HG02884 (cell line): Measurements from ENCODE around the gene C11orf68.
A peak's percentile ranks its signal among the peaks of the same experiment; 100 is the strongest.

ENCODE experiments used
- ATAC-seq: cut with Tn5 transposase; IDR thresholded peaks from one replicate; pipeline ENCODE4 v1.9.1; 2021; ENCODE audit warnings: mild to moderate bottlenecking, moderate library complexity; ENCODE audit not compliant: unreplicated experiment

C11orf68 gene

DNA sequence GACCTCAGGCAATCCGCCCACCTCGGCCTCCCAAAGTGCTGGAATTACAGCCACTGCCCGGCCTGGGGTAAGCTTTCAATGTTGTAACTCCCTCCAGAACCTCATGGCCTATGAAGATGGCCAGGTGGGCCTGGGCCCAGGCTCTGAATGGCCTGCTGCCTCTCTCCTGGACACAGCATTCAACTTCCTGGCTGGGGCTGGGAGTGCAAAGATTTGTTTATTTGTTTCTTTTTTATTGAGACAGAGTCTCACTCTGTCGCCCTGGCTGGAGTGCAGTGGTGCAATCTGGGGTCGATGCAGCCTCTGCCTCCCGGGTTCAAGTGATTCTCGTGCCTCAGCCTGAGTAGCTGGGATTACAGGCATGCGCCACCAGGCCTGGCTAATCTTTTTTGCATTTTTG is 25.9 kb upstream of the C11orf68 start:
- no peak for ATAC-seq

DNA sequence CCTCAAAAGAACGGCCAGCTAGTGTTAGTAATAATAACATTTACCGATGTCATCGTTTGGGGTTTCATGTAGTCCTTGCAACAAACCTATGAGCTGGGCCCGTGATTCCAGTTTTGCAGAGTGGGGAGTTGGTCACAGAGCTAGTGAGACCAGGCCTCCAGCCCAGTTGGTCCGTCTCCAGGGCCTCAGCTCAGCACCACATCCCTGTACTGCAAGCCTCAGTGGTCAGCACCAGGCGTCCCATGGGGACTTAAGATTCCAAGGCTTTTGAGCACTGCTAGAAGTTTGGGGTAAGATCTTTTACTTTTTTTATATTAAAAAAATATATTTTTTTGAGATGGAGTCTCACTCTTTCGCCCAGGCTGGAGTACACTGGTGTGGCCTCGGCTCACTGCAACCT is 25.3 kb upstream of the C11orf68 start:
- ATAC-seq, result no peak

DNA sequence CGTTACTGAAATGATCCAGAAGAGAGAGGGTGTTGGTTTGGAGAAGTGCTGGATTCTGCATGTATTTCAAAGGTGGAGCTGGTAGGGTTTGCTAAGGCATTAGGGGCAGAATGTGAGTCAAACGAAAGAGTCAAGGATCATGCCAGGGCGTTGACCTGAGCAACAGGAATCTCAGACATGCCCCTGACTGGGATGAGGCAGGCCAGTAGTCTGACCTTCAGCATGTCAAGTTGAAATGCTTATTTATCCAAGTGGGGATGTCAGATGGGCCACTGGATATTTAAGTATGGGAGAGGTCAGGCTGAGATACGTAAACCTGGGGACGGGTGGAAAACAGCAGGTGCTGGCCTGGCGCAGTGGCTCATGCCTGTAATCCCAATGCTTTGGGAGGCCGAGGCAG is 23.7 kb upstream of the C11orf68 start:
- no peak for ATAC-seq

DNA sequence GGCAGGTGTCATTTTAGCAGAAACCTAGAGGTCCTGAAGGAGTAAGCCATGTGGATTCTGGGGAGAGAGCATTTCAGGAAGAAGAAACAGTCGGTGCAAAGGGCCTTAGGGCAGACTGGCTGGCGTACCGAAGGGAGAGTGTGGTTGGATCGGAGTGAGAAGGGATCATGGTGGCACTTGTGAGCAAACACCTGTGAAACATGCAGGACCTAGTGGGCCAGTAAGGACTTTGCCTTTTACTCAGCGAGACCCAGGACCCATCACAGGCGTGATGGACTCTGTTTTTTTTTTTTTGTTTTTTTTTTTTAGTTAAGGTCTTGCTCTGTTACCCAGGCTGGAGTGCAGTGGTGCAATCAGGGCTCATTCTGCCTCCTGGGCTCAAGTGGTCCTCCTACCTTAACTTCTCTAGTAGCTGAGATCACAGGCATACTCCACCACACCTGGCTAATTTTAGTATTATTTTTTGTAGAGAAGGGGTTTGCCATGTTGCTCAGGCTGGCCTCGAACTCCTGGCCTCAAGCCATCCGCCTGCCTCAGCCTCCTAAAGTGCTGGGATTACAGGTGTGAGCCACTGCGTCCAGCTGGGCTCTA is 23.0 kb upstream of the C11orf68 start:
- ATAC-seq, result no peak

DNA sequence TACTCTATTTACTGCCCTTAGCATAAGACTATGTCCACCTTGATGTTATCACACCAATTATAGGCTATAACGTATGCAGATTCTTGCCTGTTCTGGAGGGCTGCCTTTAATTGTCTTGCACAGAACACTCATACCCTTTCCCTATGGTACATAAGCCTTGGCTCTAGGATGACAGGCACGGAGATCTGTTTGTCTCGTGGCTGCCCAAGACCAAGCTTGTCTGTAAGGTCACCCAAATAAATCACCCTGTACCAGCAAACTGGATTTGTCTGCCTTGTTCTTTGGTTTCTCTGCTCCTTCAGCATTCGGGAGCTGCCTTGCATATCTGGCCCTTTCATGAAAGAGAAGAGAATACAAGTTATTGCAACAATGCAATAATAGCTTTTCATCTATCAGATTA is 18.9 kb upstream of the C11orf68 start:
- ATAC-seq, result no peak

DNA sequence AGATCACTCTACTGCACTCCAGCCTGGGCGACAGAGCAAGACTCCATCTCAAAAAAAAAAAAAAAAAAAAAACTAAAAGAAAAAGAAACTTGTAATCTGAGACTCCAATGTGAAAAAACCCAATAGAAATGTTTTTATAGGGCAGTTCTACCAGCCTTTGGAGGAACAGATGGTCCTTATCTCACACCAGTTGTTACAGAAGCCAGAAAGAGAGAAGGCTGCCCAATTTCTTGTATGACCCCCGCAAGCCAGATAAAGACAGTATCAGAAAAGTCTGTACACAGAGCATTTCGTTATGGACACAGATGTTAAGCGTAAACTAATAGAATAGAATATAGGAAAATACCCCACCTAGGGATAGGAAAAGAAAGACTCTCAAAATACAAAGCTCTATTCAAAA is 15.2 kb upstream of the C11orf68 start:
- ATAC-seq, result no peak

DNA sequence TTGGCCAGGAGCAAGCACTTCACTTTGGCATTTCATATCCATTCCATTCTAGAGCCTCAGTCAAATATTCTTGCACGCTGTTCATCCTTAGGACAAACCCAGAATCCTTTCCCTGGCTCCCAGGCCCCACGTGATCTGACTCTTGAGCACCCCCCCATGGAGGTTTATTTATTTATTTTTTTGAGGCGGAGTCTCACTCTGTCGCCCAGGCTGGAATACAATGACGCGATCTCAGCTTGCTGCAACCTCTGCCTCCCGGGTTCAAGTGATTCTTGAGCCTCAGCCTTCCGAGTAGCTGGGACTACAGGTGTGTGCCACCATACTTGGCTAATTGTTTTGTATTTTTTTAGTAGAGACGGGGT is 13.7 kb upstream of the C11orf68 start:
- no peak for ATAC-seq

DNA sequence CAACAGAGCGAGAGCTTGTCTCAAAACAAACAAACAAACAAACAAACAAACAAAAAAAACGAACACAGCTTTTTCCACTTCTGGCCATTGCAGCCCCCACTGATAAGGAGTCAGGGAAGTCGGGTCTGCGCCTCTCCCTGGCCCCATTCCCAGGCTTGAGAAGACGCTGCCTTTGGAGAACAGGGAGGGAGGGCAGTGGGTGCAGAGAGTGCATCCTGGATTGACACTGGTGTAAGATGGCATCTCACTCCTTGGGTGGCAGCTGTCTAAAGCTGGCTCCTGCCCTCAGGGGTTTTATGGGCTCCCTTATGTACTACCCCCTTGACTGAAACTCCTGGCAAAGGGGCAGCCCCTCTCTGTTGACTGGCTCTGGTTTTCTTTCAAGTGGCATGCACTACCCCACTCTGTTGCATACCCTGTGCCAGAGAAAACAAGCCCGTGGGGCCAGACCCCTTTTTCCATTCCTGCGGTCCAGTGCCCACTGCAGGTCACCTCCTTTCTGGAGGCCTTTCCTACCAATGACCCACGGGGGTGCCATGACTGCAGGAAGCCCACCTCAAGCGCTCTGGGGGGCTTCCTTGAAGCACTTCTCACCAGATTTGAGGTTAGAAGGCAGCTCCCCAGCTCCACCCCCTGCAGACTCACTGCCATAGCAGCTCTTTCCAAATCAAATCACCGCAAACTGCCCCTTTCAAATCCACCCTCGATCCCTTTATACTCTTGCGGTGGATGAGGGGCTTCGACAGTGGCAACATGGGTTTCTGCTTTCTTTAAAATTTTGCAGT is 13.1 kb upstream of the C11orf68 start:
- ATAC-seq, result no peak

DNA sequence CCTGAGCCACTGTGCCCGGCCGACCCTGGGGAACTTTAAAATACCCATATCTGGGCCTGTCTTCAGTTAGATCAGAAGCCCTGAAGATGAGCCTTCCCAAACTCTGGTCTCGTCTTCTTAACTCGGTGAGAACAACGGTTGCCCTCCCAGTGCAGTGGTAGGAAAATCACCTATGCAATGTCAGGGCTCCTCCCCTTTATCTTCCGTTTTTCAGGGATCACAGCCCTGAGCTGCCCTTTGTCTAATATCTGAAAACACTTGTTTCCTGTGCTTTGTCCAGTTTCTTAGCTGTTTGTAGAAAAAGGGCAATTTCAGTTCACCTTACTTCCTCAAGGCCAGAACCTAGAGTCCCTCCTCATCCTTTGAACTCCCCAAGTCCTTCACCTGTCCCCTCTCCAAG is 9.8 kb upstream of the C11orf68 start:
- no peak for ATAC-seq

DNA sequence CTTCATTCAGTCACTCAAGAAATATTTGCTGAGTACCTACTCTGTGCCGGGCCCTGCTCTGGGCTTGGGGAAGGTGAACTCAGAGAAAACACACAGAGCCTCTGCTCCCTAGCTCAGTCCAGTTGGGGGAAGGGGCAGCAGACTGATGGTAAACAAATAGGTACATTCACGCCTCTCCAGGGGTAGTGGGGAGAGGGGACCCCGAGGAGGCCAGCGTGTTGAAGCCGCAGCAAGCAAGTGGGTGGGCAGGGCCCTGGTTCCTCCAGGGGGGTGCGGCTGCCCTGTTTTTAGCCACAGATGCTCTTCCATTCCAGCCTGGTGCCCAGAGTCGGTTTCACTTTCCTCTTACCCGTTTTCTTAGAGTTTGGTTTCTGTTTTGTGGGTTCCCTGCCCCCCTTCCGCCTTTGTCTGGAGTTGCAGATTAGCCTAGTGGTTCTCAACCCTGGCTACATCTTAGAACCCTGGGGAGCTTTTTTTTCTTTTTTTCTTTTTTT is 9.1 kb upstream of the C11orf68 start:
- ATAC-seq, result peak; percentile 52

DNA sequence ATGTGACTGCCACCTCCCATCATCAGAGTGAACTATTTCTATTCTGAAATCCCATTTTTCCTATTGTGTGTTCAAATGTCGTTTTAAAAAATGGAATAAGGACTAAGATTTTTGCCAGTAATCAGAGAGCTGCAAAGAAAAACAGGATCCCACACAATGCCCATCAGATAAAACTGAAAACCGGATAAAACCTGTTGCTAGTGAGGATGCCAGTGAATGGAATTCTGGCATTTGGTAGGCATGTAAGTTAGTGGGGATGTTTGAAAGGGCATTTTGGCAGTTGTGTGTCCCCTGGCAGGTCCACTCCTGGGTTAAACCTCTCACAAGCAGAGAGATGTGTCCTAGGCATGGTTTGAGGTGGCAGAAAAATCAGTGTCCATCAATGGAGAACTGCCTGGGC is 6.5 kb upstream of the C11orf68 start:
- no peak for ATAC-seq

DNA sequence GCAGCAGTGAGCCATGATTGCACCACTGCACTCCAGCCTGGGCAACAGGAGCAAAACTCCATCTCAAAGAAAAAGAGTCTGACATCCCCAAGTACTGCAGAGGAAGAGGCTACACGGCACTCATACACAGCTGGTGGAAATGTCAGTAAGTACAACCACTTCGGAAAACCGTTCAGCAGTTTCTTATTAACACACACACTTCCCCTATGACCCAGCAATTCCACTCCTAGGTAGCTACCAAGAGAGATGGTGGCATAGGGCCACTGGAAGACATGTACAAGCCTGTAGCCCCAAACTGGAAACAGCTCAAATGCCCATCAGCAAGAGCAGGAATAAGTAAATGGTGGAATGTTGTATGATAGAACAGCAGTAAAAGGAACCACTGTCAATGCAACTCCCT is 3.7 kb upstream of the C11orf68 start:
- no peak for ATAC-seq

DNA sequence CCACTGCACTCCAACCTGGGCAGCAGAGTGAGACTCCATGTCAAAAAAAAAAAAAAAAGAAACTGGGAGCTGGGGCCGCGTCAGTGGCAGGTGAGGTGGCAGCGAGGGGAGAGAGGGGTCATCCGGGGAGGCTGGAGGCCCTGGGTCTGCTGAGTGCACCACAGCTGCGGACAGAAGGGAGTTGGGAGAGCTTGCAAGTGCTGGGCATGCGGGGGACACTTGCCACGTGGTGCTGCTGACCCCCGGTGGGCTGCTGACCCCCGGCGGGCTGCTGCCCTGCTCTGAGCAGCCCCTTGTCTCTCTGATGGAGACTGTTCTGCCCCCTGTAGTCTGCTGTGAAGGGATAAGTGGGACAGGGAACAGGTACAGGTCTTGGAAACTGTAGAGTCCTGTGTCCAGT is 3.0 kb upstream of the C11orf68 start:
- no peak for ATAC-seq

DNA sequence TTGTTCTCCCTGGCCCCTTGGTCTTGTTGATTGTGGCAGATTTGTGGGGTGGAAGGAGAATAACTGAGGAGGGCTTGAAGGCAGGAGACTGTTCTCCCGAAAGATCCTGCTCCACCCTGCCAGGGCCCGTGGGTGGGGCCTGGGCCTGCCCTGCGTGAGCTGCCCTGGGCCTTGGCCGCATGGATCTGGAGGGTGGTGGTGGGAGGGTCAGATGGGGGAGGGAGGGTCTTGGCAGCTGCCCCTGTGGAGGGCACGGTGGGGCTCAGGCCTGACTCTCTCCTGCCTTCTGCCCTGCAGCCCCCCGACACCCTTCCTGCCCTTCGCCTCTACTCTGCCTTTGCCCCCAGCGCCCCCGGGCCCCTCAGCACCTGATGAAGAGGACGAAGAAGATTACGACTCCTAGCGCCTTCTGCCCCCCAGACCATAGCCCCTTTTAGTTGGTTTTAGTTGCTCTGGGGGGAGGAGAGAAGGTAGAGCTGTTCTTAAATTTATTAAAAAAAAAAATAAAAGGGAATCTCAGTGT is 2.2 kb upstream of the C11orf68 start:
- no peak for ATAC-seq

DNA sequence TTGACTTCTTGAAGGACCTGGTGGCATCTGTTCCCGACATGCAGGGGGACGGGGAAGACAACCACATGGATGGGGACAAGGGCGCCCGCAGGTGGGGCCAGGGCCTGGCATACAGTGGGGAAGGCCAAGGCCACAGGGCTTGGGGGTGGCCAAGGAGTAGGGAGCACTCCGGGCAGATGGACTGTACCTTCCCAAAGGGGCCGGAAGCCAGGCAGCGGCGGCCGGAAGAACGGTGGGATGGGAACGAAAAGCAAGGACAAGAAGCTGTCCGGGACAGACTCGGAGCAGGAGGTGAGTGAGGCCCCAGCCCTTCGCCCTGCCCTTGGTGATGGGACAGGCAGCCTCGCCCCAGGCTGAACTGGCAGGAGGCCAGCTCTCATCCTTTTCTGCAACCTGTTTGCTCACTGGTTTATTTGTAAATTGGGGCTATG is 1.5 kb upstream of the C11orf68 start:
- ATAC-seq, result no peak

DNA sequence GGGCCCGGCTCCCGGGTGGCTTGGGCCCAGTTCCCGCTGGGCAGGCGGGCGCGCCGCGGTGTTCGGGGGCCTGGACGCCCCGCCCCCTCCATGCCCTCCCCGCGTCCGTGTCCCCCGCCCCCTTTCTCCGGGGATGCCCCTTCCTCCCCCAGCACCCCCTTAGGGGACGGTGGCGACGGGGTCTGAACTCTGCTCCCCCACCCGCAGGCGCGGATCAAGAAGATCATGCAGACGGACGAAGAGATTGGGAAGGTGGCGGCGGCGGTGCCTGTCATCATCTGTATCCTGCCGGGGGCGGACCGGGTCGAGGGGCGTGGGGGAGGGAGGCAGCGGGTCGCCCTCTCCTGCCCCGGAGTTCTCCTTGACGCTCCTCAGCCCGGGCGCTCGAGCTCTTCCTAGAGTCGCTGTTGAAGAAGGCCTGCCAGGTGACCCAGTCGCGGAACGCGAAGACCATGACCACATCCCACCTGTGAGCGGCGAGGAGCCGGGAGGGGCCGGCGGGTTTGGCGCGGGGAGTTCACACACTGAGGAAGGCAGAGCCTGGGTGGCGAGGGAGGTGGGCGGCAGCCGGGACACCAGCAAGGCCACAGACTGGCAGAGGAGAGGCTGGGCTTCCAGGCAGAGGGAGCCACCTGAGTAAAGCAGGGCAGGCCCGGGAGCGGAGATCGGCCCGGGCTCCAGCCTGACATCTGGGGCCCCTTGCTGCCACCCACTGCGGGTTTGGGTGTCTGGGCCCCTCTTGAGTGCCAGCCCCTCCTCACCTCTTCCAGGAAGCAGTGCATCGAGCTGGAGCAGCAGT is 910 bp upstream of the C11orf68 start:
- peak; percentile 35 for ATAC-seq

DNA sequence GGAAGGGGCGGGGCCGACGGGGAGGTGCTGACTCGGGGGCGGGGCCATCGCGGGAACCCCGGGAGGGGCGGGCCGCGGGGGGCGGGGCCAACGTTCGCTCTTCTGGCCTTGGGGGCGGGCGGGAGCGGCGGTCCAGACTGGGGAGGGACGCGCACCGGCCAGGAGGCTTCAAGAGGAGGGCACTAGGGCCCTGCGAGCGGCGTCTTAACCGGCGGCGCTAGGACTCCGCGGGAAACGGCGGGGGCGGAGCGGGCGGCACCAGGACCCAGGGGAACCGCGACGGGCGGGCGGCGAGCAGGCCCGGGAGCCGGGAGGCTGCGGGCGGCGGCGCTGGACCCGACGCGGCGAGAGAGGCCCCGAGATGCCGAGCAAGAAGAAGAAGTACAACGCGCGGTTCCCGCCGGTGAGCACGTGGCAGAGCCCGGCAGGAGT is 295 bp upstream of the C11orf68 start, which contains the start of gene DRAP1:
Gene DRAP1, plus strand, starts transcription at position 286 of the 432 bp plus-strand sequence. Its CDS starts 76 bp downstream, at position 362.
- ATAC-seq, result peak; percentile 82

DNA sequence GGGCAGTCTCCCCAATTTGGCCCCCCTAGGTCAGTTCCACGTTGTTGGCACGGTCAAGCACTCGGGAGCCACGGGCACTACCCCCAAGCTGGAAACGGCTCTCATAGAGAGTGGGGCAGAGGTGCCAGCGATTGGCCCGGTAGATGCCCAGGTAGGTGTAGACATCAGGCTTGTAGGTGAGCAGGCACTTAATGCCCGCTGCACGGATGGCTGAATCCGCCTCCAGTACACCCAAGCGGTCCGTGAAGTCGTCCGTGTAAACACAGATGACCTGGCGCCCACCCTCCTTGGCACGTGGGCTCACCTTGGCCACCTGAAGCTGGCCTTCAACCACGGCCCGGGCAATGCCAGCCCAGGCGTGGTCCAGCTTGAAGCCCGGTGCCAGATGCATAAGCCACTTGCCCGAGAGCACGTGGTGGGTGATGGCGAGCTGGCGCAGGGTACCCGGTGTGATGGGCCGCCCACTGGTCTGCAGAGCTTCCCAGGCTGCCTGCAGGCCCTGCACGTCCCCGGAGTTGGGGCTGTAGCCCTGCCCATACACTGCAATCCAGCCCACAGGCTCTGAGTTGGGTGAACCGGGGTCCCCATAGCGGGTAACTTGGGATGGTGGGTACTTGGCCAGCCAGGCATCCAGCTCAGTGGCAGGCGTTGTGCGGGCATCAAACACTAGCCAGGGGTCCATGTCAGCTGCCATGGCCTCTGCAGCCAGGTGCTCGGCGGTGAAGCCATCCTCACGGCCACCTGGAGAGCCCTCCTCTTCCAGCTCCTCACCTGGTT is 1.2 kb downstream of the C11orf68 start:
- no peak for ATAC-seq

DNA sequence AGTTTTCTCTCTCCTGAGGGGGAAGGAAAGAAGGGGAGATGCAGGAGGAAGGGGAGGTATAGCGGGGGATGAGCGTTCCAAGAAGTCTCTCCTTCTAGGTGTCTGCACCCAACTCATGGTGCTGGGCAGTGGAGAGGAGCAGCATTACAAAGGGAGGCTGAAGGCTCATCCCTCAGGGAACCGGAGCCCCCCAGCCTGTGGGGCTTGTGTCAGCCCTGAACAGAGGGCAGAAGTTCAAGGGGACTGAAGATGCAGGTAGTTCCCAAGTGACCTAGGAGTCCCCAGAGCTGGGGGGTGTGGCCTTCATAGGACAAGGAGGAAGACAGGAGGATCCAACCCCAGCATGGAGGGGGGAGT is 1.8 kb downstream of the C11orf68 start:
- no peak for ATAC-seq

DNA sequence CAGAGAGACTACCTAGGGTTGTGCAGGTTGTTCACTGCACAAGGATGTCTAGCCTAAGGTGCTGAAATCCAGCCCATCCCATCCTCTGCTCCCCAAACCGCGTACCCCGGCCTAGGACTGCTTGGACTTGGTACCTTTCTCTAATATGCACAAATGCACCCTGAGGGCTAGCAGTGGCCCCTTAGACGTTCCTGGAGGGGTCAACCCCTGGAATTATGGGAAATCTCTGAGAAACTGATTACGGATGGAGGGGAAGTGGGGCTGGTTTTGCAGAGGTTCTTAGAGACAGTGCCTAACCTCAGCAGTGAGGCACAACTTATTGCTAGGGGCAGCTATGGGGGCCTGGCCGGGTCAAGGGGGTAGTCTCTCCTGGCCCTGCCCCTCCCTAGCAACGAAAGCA is 2.5 kb downstream of the C11orf68 start:
- no peak for ATAC-seq

DNA sequence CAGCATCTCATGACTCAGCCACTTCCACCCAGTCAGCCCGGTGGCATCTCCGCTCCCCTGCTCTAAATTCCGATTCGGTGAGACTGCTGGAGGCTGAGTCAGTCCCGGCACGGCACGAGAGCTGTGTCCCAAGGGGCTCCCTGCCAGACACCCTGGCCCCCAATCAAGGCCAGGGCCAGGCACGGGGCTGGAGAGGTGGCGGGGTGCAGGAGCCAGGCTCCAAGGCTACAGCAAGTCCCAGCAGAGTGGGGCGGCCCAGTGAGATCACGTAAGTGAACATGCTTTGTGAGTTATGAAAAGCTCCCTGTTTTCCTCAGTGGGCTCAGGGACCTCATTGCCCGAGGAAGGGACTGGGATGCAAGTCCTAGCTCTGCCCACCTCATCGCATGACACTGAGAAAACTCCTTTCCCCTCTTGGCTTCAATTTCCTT is 3.0 kb downstream of the C11orf68 start:
- ATAC-seq, result no peak
